ENCODE results near the gene SLC25A36.
A peak's percentile ranks its signal among the peaks of the same experiment; 100 is the strongest.
"Not testable (repeated sequence)": the region's sequence is repeated elsewhere in the genome, so short reads cannot be mapped to it uniquely, and the experiment has no call there.

Gene SLC25A36

GRCh38 chr3:140933109-140933508, 8.5 kb upstream of the SLC25A36 start:
- DNase-seq, result no peak

GRCh38 chr3:140933552-140933951, 8.1 kb upstream of the SLC25A36 start:
- no peak for DNase-seq

GRCh38 chr3:140939305-140939704, 2.3 kb upstream of the SLC25A36 start:
- not testable (repeated sequence) for DNase-seq

GRCh38 chr3:140941090-140941433, 574 bp upstream of the SLC25A36 start:
- DNase-seq, result no peak

GRCh38 chr3:140942221-140943104, 827 bp downstream of the SLC25A36 start:
- DNase-seq, result peak; percentile 42

- no peak for DNase-seq
Measured at GRCh38 chr3:140943781-140944552, 2.3 kb downstream of the SLC25A36 start.

- no peak for DNase-seq
Measured at GRCh38 chr3:140948460-140949249, 7.0 kb downstream of the SLC25A36 start.

- no peak for DNase-seq
Measured at GRCh38 chr3:140950144-140950543, 8.5 kb downstream of the SLC25A36 start.

GRCh38 chr3:140950863-140951262, 9.2 kb downstream of the SLC25A36 start:
- no peak for DNase-seq

GRCh38 chr3:140951750-140952149, 10.1 kb downstream of the SLC25A36 start:
- not testable (repeated sequence) for DNase-seq

- DNase-seq, result no peak
Measured at GRCh38 chr3:140953028-140953960, 11.7 kb downstream of the SLC25A36 start.

GRCh38 chr3:140954576-140954975, 12.9 kb downstream of the SLC25A36 start:
- no peak for DNase-seq

GRCh38 chr3:140955645-140956044, 14.0 kb downstream of the SLC25A36 start:
- no peak for DNase-seq

GRCh38 chr3:140956058-140956835, 14.6 kb downstream of the SLC25A36 start:
- DNase-seq, result no peak

- DNase-seq, result peak; percentile 6
Measured at GRCh38 chr3:140972833-140973232, 31.2 kb downstream of the SLC25A36 start.

- DNase-seq, result peak; percentile 7
Measured at GRCh38 chr3:140974900-140975299, 33.3 kb downstream of the SLC25A36 start.

- no peak for DNase-seq
Measured at GRCh38 chr3:140980663-140981062, 39.0 kb downstream of the SLC25A36 start.

GRCh38 chr3:140987792-140988191, 46.2 kb downstream of the SLC25A36 start:
- not testable (repeated sequence) for DNase-seq

- DNase-seq, result no peak
Measured at GRCh38 chr3:140994316-140994715, 52.7 kb downstream of the SLC25A36 start.

- not testable (repeated sequence) for DNase-seq
Measured at GRCh38 chr3:140994861-140995260, 53.2 kb downstream of the SLC25A36 start.

GRCh38 chr3:140995881-140996280, 54.2 kb downstream of the SLC25A36 start:
- DNase-seq, result no peak

Data from CD4-positive, alpha-beta T cell treated with Interleukin-17A for 1 hour (primary cell).